ENCODE results near the gene ARFIP2. TPM values are rescaled to one million over a fixed set of nuclear protein-coding genes. Genes with fewer than 3 reads are reported as not detected.
A peak's percentile ranks its signal among the peaks of the same experiment; 100 is the strongest.

ARFIP2 gene
- total and polyA plus RNA-seq, 2 donors (not counting 3 experiments of a cell fraction or from before 2014, with no cell fraction given): 48.4 to 62.9 TPM

- Histone ChIP-seq H3K4me3 (replicated peaks in 1 of 3; ENCODE audit: insufficient read depth in 1 of 3, low read depth in 1 of 3, low read length in 3 of 3) (peak overlapping the region in 2 of 3 experiments; percentile 9 to 61), H2AFZ (ENCODE audit: low read depth, low read length) (no peak overlapping the region), H4K20me1 (replicated peaks; ENCODE audit: control insufficient read depth, extremely low read depth, insufficient read depth, low read length) (no peaks in the 10 kb centered on the region), H3K79me2 (ENCODE audit: control insufficient read depth, insufficient read depth, low read length) (peaks cover 6% of the 10 kb centered on the region), H3K36me3 (ENCODE audit: control insufficient read depth in 2 of 2, extremely low read depth in 1 of 2, insufficient read depth in 2 of 2, low read length in 2 of 2) (peaks cover 2 to 8% of the 10 kb centered on the region in 2 experiments), H3K27me3 (ENCODE audit: control insufficient read depth in 2 of 2, insufficient read depth in 2 of 2, low read length in 2 of 2) (no peaks in the 10 kb centered on the region), H3K9me3 (replicated peaks; ENCODE audit: control insufficient read depth, insufficient read depth, low read length) (no peaks in the 10 kb centered on the region), H3K9ac (replicated peaks; ENCODE audit: extremely low read depth, insufficient read depth, low read length) (no peak overlapping the region), H3K4me2 (ENCODE audit: insufficient read depth, low read length) (peak overlapping the region; percentile 27), H3K27ac (ENCODE audit: insufficient read depth, low read depth, low read length) (no peak overlapping the region), H3K4me1 (ENCODE audit: control insufficient read depth, extremely low read depth, insufficient read depth, low read length) (peaks cover 22% of the 10 kb centered on the region), H3K9me1 (replicated peaks; ENCODE audit: control insufficient read depth, extremely low read depth, insufficient read depth, low read length) (no peaks in the 10 kb centered on the region)
- DNase-seq (ENCODE audit: low read depth, low spot score): no peak
- TF ChIP-seq POLR2A (IDR thresholded peaks at IDR 0.05; ENCODE audit: low read depth, low read length) (no peak), MAX (IDR thresholded peaks at IDR 0.05; ENCODE audit: insufficient read depth, insufficient read length) (no peak), FOS (IDR thresholded peaks at IDR 0.05; ENCODE audit: borderline replicate concordance, insufficient read depth, low read length) (no peak), CTCF (IDR thresholded peaks at IDR 0.05; ENCODE audit: extremely low read depth in 1 of 2, insufficient read depth in 1 of 2, low read depth in 1 of 2, low read length in 2 of 2) (no peak), EZH2 (IDR thresholded peaks at IDR 0.05; ENCODE audit: borderline replicate concordance, low read depth, low read length, severe bottlenecking) (no peak), GATA2 (IDR thresholded peaks at IDR 0.05; ENCODE audit: insufficient read depth, insufficient read length, low read depth, low read length) (no peak), MYC (IDR thresholded peaks at IDR 0.05; ENCODE audit: low read depth, low read length) (no peak), JUN (IDR thresholded peaks at IDR 0.05; ENCODE audit: borderline replicate concordance, insufficient read depth, insufficient read length, low read depth) (no peak), POLR2AphosphoS5 (IDR thresholded peaks at IDR 0.05; ENCODE audit: insufficient read depth, low read depth, low read length) (no peak)
- POLR2A ChIA-PET: interaction anchor here (1.4 kb wide), 1 partner anchor 9 kb away, joined by 4 read pairs; the partner anchor contains the start of genes ARFIP2 and TIMM10B
- no TSS peak for BruUV-seq (replicated peaks)
- FAIRE-seq: no peak
- CTCF ChIA-PET: interaction anchor here (1.2 to 3.5 kb wide), 4 partner anchors 29 to 146 kb away, joined by 3 to 32 read pairs (median 5); partner anchors contain the start of gene TPP1
- dilution Hi-C loops (cut with MboI; ENCODE audit: extremely low pct_ligation_motif_present, low sequenced_read_pairs) (no loop called here), intact Hi-C loops (cut with micrococcal nuclease) (loop anchor here (1.0 to 5.0 kb wide), 4 partner anchors 8 to 241 kb away; partner anchors contain the start of genes ARFIP2, FHIP1B and TIMM10B)
Observed at GRCh38 chr11:6472934-6473333, 8.2 kb downstream of the ARFIP2 start.
